Activated T-helper 1 cell treated with anti-CD3 and anti-CD28 coated beads, Interleukin-12 subunit alpha, Interleukin-12 subunit beta, Interleukin-2, Interleukin-4 antibody, amounts not matched to agents 30 ng/mL and 10 ng/mL and 1 ng/mL, durations not matched to agents 14 hours and 24 hours and 36 hours (primary cell): ENCODE measurements around the gene GNAQ. TPM values are rescaled to one million over a fixed set of nuclear protein-coding genes. Genes with fewer than 3 reads are reported as not detected.

Experiments
- DNase-seq: peaks from one replicate; pipeline ENCODE4 v3.0.0; 2021; ENCODE audit warnings: low spot score
- H3K27ac Mint-ChIP-seq: one replicate; pipeline ENCODE4 v1.8.0; 2021; ENCODE audit warnings: mild to moderate bottlenecking, mixed read lengths
- H3K27me3 Mint-ChIP-seq: one replicate; pipeline ENCODE4 v1.8.0; 2022; ENCODE audit warnings: mild to moderate bottlenecking, moderate library complexity, mixed read lengths; ENCODE audit not compliant: insufficient read depth
- H3K36me3 Mint-ChIP-seq: one replicate; pipeline ENCODE4 v1.8.0; 2021; ENCODE audit warnings: low read depth, mixed read lengths
- H3K4me1 Mint-ChIP-seq: one replicate; pipeline ENCODE4 v1.8.0; 2021; ENCODE audit warnings: low read depth, mixed read lengths
- H3K4me3 Mint-ChIP-seq: one replicate; pipeline ENCODE4 v1.8.0; 2021; ENCODE audit warnings: mild to moderate bottlenecking, moderate library complexity, mixed read lengths
- H3K9me3 Mint-ChIP-seq: one replicate; pipeline ENCODE4 v1.8.0; 2021; ENCODE audit warnings: mixed read lengths
- intact Hi-C: fragments of 100-400 bp; cut with micrococcal nuclease; formaldehyde crosslinking; loops from one replicate; pipeline ENCODE4 v1.15.1; 2024
- total RNA-seq: library from RNA; stranded (reverse); gene quantifications from 2 replicates; pipeline ENCODE4 v1.2.3, GENCODE V29; 2022

GNAQ gene
- total RNA-seq, 1 donor from 2014 or later: 27.0 TPM

- H3K36me3 Mint-ChIP-seq: peaks cover 37% of the 10 kb centered on the region
- H3K27ac Mint-ChIP-seq: no peak overlapping the region
- intact Hi-C loops: loop anchor here (5.0 kb wide), 1 partner anchor 204 kb away; no protein-coding TSS in a partner anchor
- peaks cover 69% of the 10 kb centered on the region for H3K4me1 Mint-ChIP-seq
- no peak for DNase-seq
- H3K9me3 Mint-ChIP-seq: no peaks in the 10 kb centered on the region
- no peaks in the 10 kb centered on the region for H3K27me3 Mint-ChIP-seq
- no peak overlapping the region for H3K4me3 Mint-ChIP-seq
Measured at GRCh38 chr9:77912895-77913693, 118.5 kb downstream of the GNAQ start.

- Mint-ChIP-seq H3K4me1 (peaks cover 61% of the 10 kb centered on the region), H3K36me3 (peaks cover 34% of the 10 kb centered on the region), H3K27me3 (no peaks in the 10 kb centered on the region), H3K4me3 (no peak overlapping the region), H3K9me3 (no peaks in the 10 kb centered on the region), H3K27ac (no peak overlapping the region)
- DNase-seq: no peak
- intact Hi-C loops: loop anchor here (5.0 kb wide), 1 partner anchor 205 kb away; no protein-coding TSS in a partner anchor
Measured at GRCh38 chr9:77911928-77912327, 119.7 kb downstream of the GNAQ start.

- H3K4me3 Mint-ChIP-seq: peak overlapping the region; percentile 65
- peaks cover 53% of the 10 kb centered on the region for H3K4me1 Mint-ChIP-seq
- no peak for DNase-seq
- H3K36me3 Mint-ChIP-seq: peaks cover 33% of the 10 kb centered on the region
- no peaks in the 10 kb centered on the region for H3K27me3 Mint-ChIP-seq
- H3K27ac Mint-ChIP-seq: peak overlapping the region; percentile 69
- H3K9me3 Mint-ChIP-seq: no peaks in the 10 kb centered on the region
- intact Hi-C loops: loop anchor here (5.0 kb wide), 1 partner anchor 207 kb away; no protein-coding TSS in a partner anchor
Measured at GRCh38 chr9:77910194-77910621, 121.4 kb downstream of the GNAQ start.

GRCh38 chr9:77909306-77909705 lies 122.3 kb downstream of the GNAQ start:
- Mint-ChIP-seq H3K27ac (peak overlapping the region; percentile 94), H3K4me1 (peaks cover 53% of the 10 kb centered on the region), H3K36me3 (peaks cover 35% of the 10 kb centered on the region), H3K27me3 (no peaks in the 10 kb centered on the region), H3K4me3 (peak overlapping the region; percentile 72), H3K9me3 (no peaks in the 10 kb centered on the region)
- intact Hi-C loops: loop anchor here (5.0 kb wide), 2 partner anchors 37 to 123 kb away; partner anchors contain the start of gene GNAQ
- DNase-seq: peak; percentile 26

- Mint-ChIP-seq H3K27me3 (no peaks in the 10 kb centered on the region), H3K27ac (peak overlapping the region; percentile 94), H3K4me1 (peaks cover 55% of the 10 kb centered on the region), H3K36me3 (peaks cover 29% of the 10 kb centered on the region), H3K4me3 (no peak overlapping the region), H3K9me3 (no peaks in the 10 kb centered on the region)
- intact Hi-C loops: loop anchor here (5.0 kb wide), 2 partner anchors 36 to 124 kb away; partner anchors contain the start of gene GNAQ
- DNase-seq: no peak
Measured at GRCh38 chr9:77908293-77908692, 123.3 kb downstream of the GNAQ start.

- Mint-ChIP-seq H3K27me3 (no peaks in the 10 kb centered on the region), H3K27ac (no peak overlapping the region), H3K36me3 (peaks cover 31% of the 10 kb centered on the region), H3K9me3 (no peaks in the 10 kb centered on the region), H3K4me3 (no peak overlapping the region), H3K4me1 (peaks cover 62% of the 10 kb centered on the region)
- intact Hi-C loops: loop anchor here (5.0 kb wide), 2 partner anchors 35 to 125 kb away; partner anchors contain the start of gene GNAQ
- DNase-seq: no peak
Measured at GRCh38 chr9:77907585-77907984, 124.0 kb downstream of the GNAQ start.

GRCh38 chr9:77906991-77907390 lies 124.6 kb downstream of the GNAQ start:
- intact Hi-C loops: loop anchor here (5.0 kb wide), 2 partner anchors 35 to 125 kb away; partner anchors contain the start of gene GNAQ
- Mint-ChIP-seq H3K4me1 (peaks cover 56% of the 10 kb centered on the region), H3K27me3 (no peaks in the 10 kb centered on the region), H3K36me3 (peaks cover 28% of the 10 kb centered on the region), H3K27ac (no peak overlapping the region), H3K9me3 (no peaks in the 10 kb centered on the region), H3K4me3 (no peak overlapping the region)
- DNase-seq: no peak

GRCh38 chr9:77903666-77904285 lies 127.8 kb downstream of the GNAQ start:
- peaks cover 25% of the 10 kb centered on the region for H3K36me3 Mint-ChIP-seq
- H3K4me3 Mint-ChIP-seq: no peak overlapping the region
- intact Hi-C loops: no loop called here
- H3K4me1 Mint-ChIP-seq: peaks cover 46% of the 10 kb centered on the region
- no peak overlapping the region for H3K27ac Mint-ChIP-seq
- no peaks in the 10 kb centered on the region for H3K27me3 Mint-ChIP-seq
- no peak for DNase-seq
- H3K9me3 Mint-ChIP-seq: no peaks in the 10 kb centered on the region

GRCh38 chr9:77901771-77902170 lies 129.8 kb downstream of the GNAQ start:
- no peaks in the 10 kb centered on the region for H3K9me3 Mint-ChIP-seq
- H3K4me1 Mint-ChIP-seq: peaks cover 41% of the 10 kb centered on the region
- peaks cover 21% of the 10 kb centered on the region for H3K36me3 Mint-ChIP-seq
- no peak for DNase-seq
- no peak overlapping the region for H3K4me3 Mint-ChIP-seq
- H3K27ac Mint-ChIP-seq: no peak overlapping the region
- no peaks in the 10 kb centered on the region for H3K27me3 Mint-ChIP-seq
- intact Hi-C loops: no loop called here

GRCh38 chr9:77901018-77901417 lies 130.6 kb downstream of the GNAQ start:
- Mint-ChIP-seq H3K4me3 (no peak overlapping the region), H3K4me1 (peaks cover 41% of the 10 kb centered on the region), H3K27ac (peak overlapping the region; percentile 8), H3K9me3 (no peaks in the 10 kb centered on the region), H3K36me3 (peaks cover 21% of the 10 kb centered on the region), H3K27me3 (no peaks in the 10 kb centered on the region)
- intact Hi-C loops: no loop called here
- no peak for DNase-seq

GRCh38 chr9:77899679-77900354 lies 131.8 kb downstream of the GNAQ start:
- DNase-seq: no peak
- no peaks in the 10 kb centered on the region for H3K9me3 Mint-ChIP-seq
- no peaks in the 10 kb centered on the region for H3K27me3 Mint-ChIP-seq
- no peak overlapping the region for H3K27ac Mint-ChIP-seq
- H3K4me1 Mint-ChIP-seq: peaks cover 37% of the 10 kb centered on the region
- intact Hi-C loops: no loop called here
- H3K36me3 Mint-ChIP-seq: peaks cover 24% of the 10 kb centered on the region
- no peak overlapping the region for H3K4me3 Mint-ChIP-seq

GRCh38 chr9:77898864-77899263 lies 132.7 kb downstream of the GNAQ start:
- no peak for DNase-seq
- Mint-ChIP-seq H3K4me3 (no peak overlapping the region), H3K27ac (no peak overlapping the region), H3K36me3 (peaks cover 24% of the 10 kb centered on the region), H3K4me1 (peaks cover 37% of the 10 kb centered on the region), H3K27me3 (no peaks in the 10 kb centered on the region), H3K9me3 (no peaks in the 10 kb centered on the region)
- intact Hi-C loops: no loop called here
